Stimulated activated CD4-positive, alpha-beta T cell treated with anti-CD3 and anti-CD28 coated beads, Interleukin-12 subunit alpha, Interleukin-12 subunit beta, amount 100 ng/mL, for 24 hours (primary cell): Measurements from ENCODE around the gene HSPA1A.
A peak's percentile ranks its signal among the peaks of the same experiment; 100 is the strongest.

ENCODE experiments used
- DNase-seq, 2 experiments: peaks; one replicate each; pipeline ENCODE4 v3.0.0-alpha.2; 2020; ENCODE audit warnings: low read depth in 2 of 2

Gene HSPA1A

DNA sequence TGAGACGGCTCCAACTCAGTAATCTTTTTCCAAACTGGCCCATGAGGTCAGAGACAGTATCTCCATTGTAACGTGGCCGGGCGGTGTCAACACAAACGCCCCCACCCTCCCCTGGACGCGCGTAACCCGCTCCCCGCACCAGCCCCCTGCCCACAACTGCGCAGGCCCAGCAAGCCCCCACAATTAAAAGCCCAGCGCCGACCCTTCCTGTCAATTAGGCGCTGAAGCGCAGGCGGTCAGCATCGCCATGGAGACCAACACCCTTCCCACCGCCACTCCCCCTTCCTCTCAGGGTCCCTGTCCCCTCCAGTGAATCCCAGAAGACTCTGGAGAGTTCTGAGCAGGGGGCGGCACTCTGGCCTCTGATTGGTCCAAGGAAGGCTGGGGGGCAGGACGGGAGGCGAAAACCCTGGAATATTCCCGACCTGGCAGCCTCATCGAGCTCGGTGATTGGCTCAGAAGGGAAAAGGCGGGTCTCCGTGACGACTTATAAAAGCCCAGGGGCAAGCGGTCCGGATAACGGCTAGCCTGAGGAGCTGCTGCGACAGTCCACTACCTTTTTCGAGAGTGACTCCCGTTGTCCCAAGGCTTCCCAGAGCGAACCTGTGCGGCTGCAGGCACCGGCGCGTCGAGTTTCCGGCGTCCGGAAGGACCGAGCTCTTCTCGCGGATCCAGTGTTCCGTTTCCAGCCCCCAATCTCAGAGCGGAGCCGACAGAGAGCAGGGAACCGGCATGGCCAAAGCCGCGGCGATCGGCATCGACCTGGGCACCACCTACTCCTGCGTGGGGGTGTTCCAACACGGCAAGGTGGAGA, at the start of gene HSPA1A, which contains the start of gene HSPA1L:
Gene HSPA1A, plus strand, starts transcription at position 519 of the 814 bp plus-strand sequence. Its CDS starts 214 bp downstream, at position 733.
Gene HSPA1L, minus strand, starts transcription at position 259 of the 814 bp plus-strand sequence. CDS start 3,311 bp downstream, outside the sequence.
- peak in 1 of 2 experiments; percentile 63 for DNase-seq

DNA sequence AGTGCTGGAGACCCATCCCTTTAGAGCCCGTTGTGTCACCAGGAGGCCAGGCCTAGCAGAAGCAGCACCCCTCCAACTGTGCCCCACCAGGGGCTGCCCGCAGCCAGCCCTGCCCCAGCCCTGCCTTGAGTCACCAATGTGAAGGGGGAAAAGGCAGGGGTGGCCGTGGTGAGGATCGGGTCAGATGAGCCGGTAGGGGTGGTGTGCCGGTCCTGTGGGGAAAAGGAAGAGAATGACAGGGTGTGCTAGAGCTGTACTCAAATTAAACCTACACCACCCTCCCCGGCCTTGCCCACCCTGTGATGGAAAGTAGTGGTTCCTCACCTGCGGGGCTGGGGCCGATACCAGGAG, 49.8 kb upstream of the HSPA1A start:
- no peak for DNase-seq

DNA sequence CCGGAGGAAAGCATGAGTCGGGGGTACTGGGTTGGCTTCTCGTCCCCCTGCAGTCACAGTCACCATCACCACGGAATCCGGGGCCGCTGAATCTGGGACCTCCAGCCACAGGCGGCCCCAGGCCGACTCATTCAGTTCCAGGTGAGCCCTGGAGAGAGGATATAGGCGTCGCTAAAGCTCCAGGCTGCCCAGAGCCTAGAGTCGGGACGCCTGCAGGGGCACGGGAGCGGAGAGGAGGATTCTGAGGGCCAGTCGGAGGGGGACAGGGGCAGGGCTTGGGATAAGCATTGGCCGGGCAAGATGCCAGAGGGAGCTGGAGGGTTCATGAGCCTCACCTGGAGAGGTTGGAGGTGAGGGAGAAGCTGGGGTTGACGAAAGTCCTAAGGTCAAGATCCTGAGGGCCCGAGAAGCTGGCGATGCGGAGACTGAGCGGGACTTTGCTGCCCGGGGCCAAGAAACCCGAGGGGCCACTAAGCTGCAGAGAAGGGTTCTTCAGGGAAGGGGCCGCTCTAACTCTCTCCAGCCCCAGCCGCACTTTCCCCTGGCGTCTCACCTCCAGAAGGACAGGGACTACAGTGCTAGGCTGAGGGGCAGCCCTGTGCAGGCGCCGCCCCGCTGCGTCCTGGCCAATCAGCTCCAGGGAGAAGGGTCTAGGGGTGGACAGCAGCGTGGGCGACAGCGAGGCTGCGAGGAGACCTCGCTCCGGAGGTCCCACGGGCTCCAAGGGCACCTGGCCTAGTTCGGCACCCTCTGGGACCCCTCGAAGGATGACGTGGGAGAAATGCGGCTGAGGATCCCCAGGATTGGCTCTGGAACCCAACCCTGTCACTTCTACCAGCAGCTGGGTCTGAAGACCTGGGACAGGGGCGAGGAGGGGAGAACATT, 49.2 kb upstream of the HSPA1A start:
- no peak for DNase-seq

DNA sequence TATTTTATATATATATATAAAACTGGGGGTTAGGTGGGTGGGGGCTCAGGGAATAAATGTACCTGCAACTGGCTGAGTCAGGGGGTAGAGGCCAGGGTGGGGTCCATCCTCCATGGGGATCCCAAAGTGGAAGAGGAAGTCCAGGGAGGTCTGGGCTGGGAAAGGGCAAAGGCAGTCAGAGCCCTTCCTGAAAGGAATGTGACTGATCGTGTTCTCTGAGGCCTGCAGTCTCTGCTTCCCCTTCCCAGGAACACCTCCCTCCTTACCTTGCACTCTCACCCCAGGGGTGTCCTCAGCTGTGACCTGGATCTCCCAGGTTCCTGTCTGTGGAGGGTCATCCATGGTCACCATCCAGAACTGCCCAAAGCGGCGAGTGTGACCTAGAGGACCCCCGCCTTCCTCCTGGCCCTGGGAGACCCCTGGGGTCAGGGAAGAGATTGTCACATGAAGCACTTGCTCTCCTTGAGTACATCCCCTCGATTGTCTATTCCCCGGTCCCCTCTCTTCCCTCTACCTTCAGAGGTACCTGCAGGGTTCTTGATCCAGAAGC, 48.2 kb upstream of the HSPA1A start:
- no peak for DNase-seq

DNA sequence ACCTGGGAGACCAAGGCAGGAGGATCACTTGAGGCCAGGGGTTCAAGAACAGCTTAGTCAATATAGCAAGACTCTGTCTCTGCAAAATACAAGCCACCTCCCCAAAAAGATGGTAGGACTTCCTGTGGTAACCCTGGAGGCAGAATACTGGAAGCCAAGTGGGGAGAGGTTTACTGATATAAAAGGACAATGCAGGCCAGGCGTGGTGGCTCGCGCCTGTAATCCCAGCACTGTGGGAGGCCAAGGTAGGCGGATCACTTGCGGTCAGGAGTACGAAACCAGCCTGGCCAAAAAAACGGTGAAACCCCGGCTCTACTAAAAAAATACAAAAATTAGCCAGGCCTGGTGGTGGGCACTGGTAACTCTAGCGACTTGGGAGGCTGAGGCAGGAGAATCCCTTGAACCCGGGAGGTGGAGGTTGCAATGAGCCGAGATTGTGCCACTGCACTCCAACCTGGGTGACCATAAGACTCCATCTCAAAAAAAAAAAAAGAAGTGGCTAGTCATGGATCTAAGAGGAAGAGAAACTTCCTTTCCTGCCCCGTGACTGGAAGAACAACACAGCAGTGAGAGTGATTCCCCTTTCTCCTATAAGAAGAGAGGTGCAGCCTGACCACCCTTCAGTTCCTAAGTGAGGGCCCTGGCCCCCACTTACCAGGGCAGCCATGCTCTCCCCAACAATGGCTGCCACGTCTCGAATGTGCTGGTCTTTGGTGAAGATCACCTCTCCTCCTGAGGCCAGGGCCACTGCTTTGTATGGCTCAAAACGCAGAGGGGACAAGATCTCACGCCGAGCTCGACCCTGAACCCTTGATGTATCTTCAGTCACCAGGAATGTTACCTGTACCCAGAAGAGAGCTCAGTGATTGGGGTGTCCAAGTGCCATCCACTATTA, 46.7 kb upstream of the HSPA1A start:
- no peak for DNase-seq

DNA sequence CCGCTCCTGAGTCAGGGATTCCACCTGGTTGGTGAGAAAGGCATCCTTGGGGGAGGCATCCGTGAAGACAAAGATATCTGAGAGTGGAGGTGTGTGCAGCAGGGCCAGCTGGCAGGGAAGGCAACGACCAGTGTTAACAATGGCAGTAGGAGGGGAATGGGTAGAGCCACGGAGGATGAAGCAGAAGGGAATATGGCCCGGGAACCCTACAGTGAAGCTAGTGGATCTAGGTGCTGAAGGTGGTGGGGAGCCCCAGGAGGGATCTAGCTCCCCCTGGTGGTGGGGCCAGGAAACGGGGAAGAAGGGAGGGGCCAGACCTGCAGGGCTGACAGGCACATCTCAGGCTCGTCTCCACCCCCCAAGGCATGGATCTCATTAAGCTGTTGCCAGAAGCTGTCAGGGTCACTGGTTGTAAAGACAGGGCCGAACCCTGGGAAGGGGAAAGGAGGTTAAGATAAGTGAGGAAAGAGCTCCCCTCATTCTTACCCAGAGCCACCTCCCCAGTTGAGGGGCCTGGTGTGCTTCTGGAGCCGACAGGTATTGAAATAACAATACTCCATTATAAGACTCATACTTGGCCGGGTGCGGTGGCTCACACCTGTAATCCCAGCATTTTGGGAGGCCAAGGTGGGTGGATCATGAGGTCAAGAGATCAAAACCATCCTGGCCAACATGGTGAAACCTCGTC, 45.5 kb upstream of the HSPA1A start:
- DNase-seq, result peak; percentile 61 to 73

DNA sequence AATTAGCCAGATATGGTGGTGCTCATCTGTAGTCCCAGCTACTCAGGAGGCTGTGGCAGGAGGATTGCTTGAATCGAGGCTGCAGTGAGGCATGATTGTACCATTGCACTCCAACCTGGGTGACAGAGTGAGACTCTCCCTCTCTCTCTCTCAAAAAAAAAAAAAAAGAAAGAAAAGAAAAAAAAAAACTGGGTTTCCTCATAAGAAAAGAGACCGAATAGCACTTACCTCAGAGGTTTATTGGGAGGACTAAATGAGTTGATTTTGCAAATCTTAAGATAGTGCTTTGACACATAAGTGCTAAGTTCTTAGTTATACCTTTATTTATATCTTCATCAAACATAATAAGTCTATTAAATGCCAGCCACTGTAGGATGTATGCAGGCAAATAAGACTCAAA, 44.5 kb upstream of the HSPA1A start:
- DNase-seq, result no peak

DNA sequence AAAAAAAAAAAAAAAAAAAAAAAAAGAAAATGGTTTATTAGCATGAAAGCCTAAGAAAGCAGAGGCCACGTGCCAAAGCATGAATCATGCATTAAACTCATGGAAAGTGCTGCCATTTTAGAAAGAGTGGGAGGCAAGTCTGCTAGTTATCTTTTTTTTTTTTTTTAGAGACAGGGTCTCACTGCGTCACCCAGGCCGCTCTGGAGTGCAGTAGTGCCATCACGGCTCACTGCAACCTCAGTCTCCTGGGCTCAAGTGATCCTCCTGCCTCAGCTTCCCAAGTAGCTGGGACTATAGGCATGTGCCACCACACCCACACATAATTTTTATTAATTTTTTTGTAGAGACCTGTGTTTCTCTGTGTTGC, 43.4 kb upstream of the HSPA1A start:
- no peak for DNase-seq

DNA sequence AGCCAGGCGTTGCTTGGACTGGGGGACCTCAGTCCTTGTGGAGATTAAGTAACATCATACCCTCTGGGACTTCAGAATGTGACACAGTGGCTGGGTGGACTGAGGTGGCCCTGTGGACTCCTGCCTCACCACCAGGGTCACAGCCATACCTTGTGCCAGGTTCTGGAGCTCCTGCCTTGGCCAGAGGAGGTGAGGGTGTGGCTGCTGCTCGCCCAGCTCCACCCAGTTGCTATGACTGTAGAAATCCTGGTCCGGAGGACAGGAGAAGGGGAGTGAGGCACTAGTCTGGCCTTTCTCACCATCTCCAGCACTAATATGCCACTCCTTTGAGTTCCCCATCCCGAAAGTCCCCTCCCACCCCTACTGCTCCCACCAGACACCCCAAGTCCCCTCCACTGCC, 40.2 kb upstream of the HSPA1A start:
- no peak for DNase-seq

DNA sequence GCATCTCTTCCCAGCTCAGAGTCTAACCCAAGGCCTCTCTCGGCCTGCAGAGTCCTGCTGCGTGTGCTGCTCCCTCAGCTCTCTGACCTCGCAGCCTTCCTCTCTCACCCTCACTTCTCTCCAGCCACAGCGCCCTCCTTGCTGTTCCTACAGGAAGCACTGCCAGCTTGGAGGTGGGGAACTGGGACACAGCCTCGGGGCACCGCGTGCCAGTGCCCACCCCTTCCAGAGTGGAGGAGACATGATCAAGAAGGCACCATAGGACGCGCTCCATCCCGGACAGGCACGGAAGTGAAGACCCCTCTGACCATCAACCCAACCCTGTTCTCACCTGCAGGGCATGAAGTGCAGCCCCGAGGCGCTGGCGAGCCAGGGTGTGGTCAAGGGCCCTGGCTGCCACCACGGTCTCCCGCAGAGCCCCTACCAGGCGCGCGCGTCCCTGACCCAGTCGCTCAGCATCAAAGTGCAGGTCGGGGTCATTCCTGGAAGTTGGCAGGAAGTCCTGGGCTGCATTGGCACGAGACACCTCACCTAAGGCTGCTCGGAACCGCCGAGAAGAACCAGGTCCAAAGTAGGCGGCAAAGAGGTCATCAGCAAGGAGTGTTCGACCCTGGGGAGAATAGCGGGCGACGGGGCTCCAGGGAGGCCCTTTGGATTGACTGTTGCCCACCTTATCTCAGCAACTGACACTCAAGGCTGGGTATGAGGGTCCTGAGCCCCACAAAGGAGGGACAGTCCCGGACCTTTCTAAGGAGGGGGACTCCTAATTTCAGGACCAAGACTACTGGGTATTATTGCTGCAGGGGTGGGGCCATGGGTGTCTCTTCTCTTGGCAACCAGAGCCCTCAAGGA, 39.5 kb upstream of the HSPA1A start:
- DNase-seq, result no peak

DNA sequence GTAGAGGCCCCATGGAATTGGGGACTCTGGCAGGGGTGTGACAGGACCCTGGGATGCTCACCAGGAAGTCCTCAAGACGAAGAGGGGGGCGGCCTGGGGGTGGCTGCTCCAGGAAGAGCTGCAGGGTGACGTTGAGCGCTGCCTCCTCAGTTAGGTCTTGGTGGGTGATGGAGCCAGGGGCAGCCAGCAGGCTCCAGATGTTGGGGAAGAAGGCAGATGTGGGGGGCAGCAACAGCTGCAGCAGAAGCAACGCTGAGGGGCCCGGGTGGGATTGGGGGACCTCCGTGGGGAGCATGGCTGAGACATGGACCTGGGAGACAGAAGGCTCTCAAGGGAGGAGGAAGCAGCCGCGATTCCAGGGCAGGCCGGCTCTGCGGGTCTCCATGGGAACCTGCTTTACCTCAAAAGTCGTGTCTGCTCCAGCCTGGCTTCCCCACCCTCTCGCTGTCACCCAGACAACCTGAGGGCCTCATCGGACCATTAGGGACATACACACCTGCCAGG, 38.8 kb upstream of the HSPA1A start:
- peak in 1 of 2 experiments; percentile 11 for DNase-seq

DNA sequence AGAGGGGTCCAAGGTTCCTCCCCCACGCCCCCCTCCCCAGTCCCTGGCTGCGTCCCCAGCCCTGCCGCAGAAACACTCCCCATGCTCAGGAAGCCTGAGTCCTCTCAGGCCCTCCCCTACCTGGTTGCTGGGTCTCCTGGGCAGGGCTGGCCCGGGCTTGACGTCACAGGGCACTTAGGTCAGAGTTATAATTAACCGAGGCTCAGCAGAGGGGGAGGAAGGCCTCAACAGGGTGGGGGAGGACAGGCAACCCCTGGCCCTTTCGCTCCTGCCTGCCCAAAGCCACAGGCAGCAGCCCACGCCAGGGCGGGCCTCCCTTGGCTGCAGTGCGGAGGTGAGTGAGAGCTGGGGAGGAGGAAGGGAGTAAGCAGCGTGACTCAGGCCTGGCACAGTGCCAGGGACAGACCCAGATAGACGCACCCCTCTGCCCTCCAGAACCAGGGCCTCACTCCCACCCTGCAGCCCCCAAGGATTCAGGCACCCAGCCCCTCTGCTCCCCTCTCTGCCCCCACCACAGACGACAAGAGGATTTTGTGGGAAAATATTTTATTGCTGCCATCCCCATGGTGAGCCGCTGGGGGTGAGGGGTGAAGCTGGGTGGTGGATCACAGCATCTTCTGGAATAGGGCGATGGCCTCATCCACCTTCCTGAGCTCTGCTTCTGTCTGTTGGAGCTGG, 38.2 kb upstream of the HSPA1A start, which contains the start of gene VWA7:
Gene VWA7, minus strand, starts transcription at position 340 of the 678 bp plus-strand sequence. CDS start 549 bp downstream, outside the sequence.
- DNase-seq, result peak; percentile 51 to 73

DNA sequence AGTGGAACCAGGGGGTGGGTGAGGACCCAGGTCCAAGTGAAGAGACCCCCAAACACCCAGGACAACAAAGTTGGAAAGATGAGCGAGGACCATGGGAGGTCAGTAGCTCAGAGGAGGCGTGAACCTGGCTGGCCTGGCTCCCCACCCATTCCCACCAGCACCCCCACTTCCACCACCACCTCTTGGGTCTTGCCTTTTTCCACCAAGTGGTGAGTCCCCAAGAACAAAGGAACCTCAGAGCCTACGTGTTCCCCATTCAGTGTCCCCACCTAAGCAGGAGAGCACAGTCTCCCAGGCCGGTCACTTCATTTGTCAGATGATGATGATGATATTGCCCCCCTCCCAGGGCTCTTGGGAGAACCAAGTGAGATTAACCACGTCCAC, 37.7 kb upstream of the HSPA1A start:
- DNase-seq, result no peak

DNA sequence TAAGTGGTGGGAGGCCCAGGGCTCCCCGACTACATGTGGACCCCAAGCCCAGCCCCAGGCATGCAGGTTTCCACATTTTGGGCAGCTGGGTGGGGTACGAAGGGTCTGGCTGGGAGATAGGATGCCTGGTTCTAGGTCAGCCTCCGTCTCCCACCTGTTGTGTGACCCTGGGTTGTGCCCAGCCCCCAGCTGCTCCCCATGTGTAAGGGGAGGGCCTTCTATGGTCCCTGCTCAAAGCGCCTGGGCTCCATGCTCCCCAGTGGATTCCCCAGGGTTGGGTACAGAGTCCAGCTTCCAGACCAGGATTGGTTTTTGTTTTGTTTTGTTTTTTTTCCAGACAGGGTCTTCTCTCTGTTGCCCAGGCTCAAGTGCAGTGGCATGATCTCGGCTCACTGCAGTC, 37.1 kb upstream of the HSPA1A start:
- DNase-seq, result no peak

DNA sequence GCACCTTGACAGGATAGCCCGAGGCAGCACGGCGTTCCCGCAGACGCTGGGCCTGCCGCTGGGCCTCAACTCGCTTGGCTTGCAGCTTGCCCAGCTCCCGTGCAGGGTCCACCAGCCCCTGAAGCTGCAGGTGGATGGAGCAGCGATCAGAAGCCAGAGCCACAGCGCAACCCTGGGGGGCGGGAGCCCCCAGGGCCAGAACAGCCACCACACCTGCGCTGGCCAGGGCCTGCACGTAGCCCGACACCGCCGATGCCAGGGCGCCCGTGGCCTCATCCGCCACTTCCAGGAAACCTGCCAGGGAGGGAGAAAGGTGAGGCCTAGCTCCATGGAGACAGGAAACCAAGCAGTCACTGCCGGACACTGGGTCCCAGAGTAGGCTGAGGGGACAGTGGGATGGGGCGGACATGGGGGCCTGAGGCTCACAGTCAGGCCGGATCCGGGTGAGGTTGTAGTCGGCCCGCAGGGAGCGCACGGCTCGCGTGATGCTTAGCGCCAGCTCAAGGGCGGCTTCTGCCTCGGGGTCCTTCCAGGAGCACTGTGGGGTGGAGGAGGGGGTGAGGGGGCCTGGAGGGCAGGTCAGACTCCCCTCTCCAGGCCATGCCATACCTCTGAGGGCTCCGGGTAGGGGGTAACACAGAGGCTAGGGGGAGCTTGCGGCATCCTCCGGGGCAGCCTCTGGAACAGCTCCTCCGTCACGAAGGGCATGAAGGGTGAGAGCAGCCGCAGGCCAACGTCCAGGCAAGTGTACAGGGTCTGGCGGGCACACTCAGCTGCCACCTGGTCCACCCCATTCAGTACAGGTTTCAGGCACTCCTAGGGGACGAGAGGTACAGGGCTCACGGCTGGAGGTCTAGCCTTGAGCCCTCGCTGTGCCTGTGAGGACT, 36.1 kb upstream of the HSPA1A start:
- DNase-seq, result no peak

DNA sequence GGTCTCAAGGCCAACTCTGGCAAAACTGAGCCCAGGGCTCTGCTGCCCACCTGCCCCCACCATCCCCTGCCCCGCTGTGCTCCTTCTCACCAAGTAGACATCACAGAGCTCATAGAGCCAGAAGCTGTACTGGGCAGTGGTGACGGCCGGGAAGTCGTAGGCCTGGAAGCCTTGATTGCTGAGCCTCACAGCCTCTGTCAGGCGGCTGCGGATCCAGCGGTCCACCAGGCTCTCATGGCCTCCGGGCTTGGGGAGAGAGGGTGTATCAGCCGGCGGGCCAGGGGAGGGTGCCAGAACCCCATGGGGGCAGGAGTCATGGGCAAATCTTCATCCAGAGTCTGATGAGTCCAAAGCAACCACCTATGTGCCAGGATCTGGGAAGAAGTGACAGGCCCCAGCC, 35.4 kb upstream of the HSPA1A start:
- no peak for DNase-seq

DNA sequence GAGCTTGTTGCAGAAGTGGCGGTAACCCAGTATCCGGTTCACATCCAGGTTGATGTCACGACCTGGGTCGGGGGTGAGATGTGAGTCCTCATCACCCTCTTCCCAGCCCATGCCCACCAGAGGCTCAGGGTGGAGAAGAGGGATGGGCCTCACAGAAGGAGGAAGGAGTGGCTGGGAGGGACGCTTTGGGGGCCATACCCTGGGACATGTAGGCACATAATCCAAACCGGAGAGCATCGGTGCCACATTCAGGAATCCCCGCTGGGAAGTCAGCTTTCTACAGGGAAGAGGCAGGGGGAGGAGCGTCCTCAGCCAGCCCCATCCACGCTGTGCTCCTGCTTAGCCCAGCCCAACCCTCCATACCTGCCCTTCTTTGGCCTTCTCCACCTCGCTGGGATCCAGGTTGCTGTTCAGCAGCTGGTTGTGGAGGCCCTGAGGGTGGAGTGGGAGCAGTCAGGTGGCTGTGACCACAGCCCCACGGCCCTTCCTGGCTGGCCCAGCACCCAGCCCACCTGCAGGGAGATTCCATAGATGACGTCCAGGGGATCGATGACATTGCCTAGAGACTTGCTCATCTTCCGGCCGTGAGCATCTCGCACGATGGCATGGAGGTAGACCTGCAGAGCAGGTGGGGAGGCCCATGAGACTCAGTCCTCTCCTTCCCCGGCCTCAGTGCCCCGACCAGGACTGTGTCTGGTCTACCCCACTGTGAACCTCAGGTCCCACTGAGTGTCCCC, 34.7 kb upstream of the HSPA1A start:
- no peak for DNase-seq
